GM10847 (cell line): ENCODE data around the gene RAP1GAP2.

Experiments
- POLR2A ChIP-seq: IDR thresholded peaks from 2 replicates; pipeline ENCODE4 v1.6.1; 2011; ENCODE audit not compliant: insufficient read length; ENCODE audit errors: extremely low read depth

Gene RAP1GAP2

DNA sequence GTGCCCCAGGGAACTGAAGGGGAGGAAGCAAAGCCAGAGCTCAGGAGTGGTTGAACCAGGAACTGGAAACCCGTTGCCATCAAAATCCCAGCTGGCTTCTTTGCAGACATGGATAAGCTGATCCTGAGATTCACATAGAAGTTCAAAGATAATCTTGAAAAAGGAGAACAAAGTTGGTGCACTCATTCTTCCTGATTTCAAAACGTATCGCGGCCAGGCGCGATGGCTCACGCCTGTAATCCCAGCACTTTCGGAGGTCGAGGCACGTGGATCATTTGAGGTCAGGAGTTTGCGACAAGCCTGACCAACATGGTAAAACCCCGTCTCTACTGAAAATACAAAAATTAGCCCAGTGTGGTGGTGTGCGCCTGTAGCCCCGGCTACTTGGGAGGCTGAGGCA lies 7.1 kb downstream of the RAP1GAP2 start:
- no peak for TF ChIP-seq POLR2A

- no peak for TF ChIP-seq POLR2A
Measured at GRCh38 chr17:2803971-2804370, 7.7 kb downstream of the RAP1GAP2 start.

DNA sequence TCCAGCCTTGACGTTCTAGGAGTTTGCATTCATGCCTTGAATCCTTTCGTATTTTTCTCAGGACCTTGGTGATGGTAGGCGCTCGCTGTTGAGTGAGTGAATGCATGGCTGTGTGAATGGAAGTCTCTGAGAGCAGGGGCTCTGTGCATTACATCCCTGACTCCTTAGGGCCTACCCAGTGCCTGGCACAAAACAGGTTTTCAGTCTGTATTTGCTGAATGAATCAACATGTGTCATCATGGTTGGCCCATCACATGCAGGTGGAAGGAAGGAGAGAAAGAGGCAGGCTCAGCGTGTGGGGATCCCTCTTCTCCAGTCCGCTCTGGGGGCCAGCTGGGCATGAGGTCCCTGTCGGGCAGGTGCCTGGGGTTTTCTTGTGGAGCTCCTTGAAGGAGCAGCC lies 8.7 kb downstream of the RAP1GAP2 start:
- TF ChIP-seq POLR2A, result no peak

DNA sequence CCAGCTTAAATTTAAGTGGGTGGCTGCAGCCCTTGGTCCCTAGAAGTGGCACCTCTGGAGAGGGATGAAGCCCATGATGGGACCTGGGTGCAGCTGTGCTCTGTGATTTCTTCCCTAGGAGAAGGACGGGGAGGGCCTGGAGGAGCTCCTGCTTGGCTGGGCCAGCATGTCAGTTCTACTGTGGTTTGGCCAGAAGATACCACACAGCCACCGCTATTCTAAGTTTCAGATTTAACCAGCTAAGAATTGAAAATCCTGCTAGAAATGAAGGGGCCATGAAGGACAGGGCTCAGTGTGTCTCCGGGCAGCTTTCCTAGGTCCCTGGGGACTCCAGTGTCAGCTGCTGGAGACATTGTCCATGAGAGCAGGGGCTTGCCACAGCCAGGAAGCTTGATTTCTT lies 9.7 kb downstream of the RAP1GAP2 start:
- no peak for TF ChIP-seq POLR2A

DNA sequence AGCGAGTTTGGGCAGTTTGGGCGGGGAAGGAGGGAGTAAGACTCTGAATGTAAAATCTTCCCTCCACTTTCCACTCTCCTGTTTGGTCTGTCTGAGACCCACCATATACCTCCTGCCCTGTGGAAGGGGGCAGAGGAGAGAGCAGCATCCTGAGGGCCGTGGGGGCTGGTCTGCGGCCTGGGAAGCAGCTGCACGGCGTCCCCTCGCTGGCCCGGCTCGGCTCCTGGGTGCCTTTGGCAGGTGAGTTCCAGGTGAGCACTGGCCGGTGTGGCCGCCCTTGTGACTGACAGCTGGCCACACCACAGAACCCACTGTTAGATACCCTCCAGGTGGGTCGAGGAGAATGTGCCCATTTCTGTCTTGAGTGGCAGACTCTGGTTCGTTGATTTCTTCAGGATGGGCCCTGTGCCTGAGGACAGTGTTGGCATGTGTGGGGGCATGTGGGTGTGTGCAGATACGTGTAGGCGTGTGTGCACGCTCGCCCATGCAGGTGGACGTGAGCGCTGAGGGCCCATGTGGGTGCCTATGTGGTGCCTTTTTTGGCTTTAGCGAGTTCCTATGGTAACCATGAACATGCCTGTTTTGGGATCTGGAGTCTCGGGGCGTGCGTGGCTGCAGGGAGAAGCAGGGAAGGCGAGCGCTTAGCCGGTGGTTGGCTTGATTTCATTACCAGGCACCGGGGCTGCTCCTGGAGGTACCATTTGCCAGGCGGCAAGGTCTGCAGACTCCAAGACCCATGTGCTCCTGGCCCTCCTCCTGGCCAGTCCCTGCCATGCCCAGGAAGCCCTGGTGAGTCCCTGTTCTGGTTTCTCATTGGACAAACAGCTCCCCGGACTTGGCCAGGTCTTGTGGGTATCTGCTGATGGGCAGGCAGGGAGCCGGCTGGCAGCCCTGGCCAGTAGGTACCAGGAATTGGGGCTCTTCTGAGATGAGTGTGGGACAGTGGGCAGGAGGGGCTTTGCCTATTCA lies 12.4 kb downstream of the RAP1GAP2 start:
- no peak for TF ChIP-seq POLR2A

DNA sequence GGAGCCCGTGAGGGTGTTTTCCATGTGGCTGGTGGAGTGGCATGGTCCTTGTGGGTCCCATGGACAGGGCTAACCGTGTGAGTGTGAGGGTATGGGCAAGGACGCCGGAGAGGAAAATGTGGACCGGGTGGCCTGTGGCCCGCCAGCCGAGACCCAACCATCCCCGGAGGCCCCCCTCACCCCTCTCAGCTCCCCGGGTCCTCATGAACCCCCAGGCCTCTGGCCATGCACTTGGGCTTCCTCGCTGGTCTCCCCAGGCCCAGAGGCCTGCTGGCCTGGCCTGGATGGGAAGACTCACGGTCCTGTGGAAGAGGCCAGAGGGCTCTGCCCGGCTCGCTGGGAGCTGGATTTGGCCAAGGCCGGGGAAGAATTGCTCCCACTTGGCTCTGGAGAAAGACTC lies 13.1 kb downstream of the RAP1GAP2 start:
- TF ChIP-seq POLR2A, result no peak

- no peak for TF ChIP-seq POLR2A
Measured at GRCh38 chr17:2814049-2814448, 17.8 kb downstream of the RAP1GAP2 start.

- no peak for TF ChIP-seq POLR2A
Measured at GRCh38 chr17:2814481-2815341, 18.5 kb downstream of the RAP1GAP2 start.

GRCh38 chr17:2815781-2816185 lies 19.5 kb downstream of the RAP1GAP2 start:
- no peak for TF ChIP-seq POLR2A

DNA sequence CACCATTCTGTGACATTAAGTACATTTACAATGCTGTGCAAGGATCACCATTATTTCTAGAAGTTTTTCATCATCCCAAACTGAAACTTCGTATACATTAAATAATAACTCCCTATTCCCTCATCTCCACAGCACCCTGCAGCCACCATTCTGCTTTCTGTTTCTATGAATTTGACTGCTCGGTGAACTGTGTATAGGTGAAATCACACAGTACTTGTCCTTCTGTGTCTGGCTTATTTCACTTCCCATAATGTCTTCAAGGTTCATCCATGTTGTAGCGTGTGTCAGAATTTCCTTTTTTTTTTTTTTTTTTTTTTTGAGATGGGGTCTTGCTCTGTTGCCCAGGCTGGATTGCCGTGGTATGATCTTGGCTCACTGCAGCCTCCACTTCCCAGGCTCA lies 20.4 kb downstream of the RAP1GAP2 start:
- TF ChIP-seq POLR2A, result no peak

- no peak for TF ChIP-seq POLR2A
Measured at GRCh38 chr17:2819921-2820501, 23.8 kb downstream of the RAP1GAP2 start.

- no peak for TF ChIP-seq POLR2A
Measured at GRCh38 chr17:2821868-2822267, 25.6 kb downstream of the RAP1GAP2 start.

DNA sequence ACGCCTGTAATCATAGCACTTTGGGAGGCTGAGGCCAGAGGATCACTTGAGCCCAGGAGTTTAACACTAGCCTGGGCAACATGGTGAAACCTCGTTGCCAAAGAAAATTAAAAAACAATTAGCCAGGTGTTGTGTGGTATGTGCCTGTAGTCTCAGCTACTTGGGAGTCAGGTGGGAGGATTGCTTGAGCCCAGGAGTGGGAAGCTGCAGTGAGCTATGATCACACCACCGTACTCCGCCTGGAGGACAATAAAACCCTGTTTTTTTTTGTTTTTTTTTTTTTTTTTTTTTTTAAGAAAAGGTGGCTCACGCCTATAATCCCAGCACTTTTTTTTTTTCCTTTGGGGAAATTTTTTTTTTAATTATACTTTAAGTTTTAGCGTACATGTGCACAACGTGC lies 26.1 kb downstream of the RAP1GAP2 start:
- TF ChIP-seq POLR2A, result no peak

DNA sequence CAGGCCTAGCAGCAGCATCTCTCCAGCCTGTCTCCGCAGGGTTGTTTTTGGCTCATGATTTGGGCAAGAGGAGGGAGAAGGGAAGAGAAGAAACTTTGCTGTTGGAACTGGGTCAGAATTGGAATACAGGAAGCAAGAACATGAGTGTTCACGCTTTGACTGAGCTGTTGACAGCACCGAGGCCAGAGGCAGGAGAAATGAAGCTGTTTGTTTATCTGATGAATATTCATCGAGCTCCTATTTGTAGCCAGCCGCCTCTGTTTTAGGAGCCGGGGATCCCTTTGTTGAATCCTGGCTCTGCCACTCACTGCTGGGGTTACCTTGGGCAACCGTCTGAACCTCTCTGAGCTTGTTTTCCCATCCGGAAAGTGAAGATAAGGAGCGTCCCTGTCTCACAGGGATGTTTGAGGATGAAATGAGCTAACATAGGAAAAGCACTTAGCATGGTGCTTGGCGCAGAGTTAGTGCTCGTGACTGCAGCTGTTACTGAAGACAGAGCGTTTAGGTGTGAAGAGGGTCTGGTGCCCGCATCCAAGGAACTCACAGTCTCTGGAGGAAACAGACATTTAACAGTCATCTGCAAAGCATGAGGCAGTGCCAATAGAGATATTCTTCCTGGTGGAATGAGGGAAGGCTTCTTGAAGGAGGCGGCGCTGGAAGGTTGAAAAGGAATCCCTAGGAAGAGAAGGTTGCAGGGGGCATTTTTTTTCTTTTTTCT lies 29.2 kb downstream of the RAP1GAP2 start:
- no peak for TF ChIP-seq POLR2A
